HepG2 (cell line): Measurements from ENCODE around the gene ZSWIM6. TPM values are rescaled to one million over a fixed set of nuclear protein-coding genes. Genes with fewer than 3 reads are reported as not detected.
A peak's percentile ranks its signal among the peaks of the same experiment; 100 is the strongest.

Source experiments
- ARID4A ChIP-seq: sonication (generic); formaldehyde crosslinking; IDR thresholded peaks from 2 replicates; pipeline ENCODE4 v1.5.0; 2020; ENCODE audit warnings: mild to moderate bottlenecking, missing genetic modification reagents, borderline replicate concordance
- CAMTA2 ChIP-seq: sonication (generic); formaldehyde crosslinking; IDR thresholded peaks from 2 replicates; pipeline ENCODE4 v1.4.0; 2020; ENCODE audit warnings: mild to moderate bottlenecking, missing genetic modification reagents, borderline replicate concordance
- LCORL ChIP-seq, 2 experiments: fragments of 450-650 bp in 1 of 2; sonication (generic) in 1 of 2; formaldehyde crosslinking in 1 of 2; IDR thresholded peaks; 2 replicates each; pipeline versions ENCODE4 v1.5.0 to v1.6.1; 2017 to 2020; ENCODE audit warnings: antibody characterized with exemption in 1 of 2, missing genetic modification reagents in 1 of 2
- NR2F6 ChIP-seq, 2 experiments: IDR thresholded peaks; 2 replicates each; pipeline ENCODE4 v1.6.1; 2016; ENCODE audit warnings: antibody characterized with exemption in 1 of 2, mild to moderate bottlenecking in 1 of 2
- POLR2AphosphoS5 ChIP-seq: IDR thresholded peaks from 2 replicates; pipeline ENCODE4 v1.6.1; 2012; ENCODE audit warnings: low read depth, low read length
- RAD21 ChIP-seq: fragments of 450-650 bp; formaldehyde crosslinking; IDR thresholded peaks from 2 replicates; pipeline ENCODE4 v1.5.0; 2020; ENCODE audit warnings: mild to moderate bottlenecking
- RFXAP ChIP-seq: sonication (generic); formaldehyde crosslinking; IDR thresholded peaks from 2 replicates; pipeline ENCODE4 v1.4.0; 2020; ENCODE audit warnings: missing genetic modification reagents, borderline replicate concordance
- SMAD3 ChIP-seq: sonication (generic); formaldehyde crosslinking; IDR thresholded peaks from 2 replicates; pipeline ENCODE4 v1.4.0; 2020; ENCODE audit warnings: missing genetic modification reagents
- ZBTB7A ChIP-seq: sonication (generic); formaldehyde crosslinking; IDR thresholded peaks from 2 replicates; pipeline ENCODE4 v1.8.0; 2022; ENCODE audit warnings: mild to moderate bottlenecking, missing genetic modification reagents
- ZFP91 ChIP-seq: sonication (generic); formaldehyde crosslinking; IDR thresholded peaks from 2 replicates; pipeline ENCODE4 v1.9.0; 2022; ENCODE audit warnings: missing genetic modification reagents, mild to moderate bottlenecking, borderline replicate concordance
- ZNF18 ChIP-seq: sonication (generic); formaldehyde crosslinking; IDR thresholded peaks from 2 replicates; pipeline ENCODE4 v1.8.0; 2022; ENCODE audit warnings: mild to moderate bottlenecking, missing genetic modification reagents; ENCODE audit not compliant: insufficient replicate concordance
- ZNF501 ChIP-seq: sonication (generic); formaldehyde crosslinking; IDR thresholded peaks from 2 replicates; pipeline ENCODE4 v1.5.1; 2020; ENCODE audit warnings: mild to moderate bottlenecking, moderate library complexity, missing genetic modification reagents
- ZNF574 ChIP-seq: sonication (generic); formaldehyde crosslinking; IDR thresholded peaks from 2 replicates; pipeline ENCODE4 v1.4.0; 2020; ENCODE audit warnings: missing genetic modification reagents
- ZNF891 ChIP-seq: sonication (generic); formaldehyde crosslinking; IDR thresholded peaks from 2 replicates; pipeline ENCODE4 v1.5.0; 2020; ENCODE audit warnings: mild to moderate bottlenecking, missing genetic modification reagents
- ZUFSP ChIP-seq: sonication (generic); formaldehyde crosslinking; IDR thresholded peaks from 2 replicates; pipeline ENCODE4 v1.9.0; 2021; ENCODE audit warnings: missing genetic modification reagents, mild to moderate bottlenecking, borderline replicate concordance
- polyA plus RNA-seq, 8 experiments: library from polyadenylated mRNA; depleted of rRNA in 3 of 8; stranded (reverse) in 7 of 8; unstranded in 1 of 8; fragments of >200 nt; fragmentation: Illumina TruSeq in 4 of 8; extraction: Trizol in 4 of 8; gene quantifications; 2 replicates each; pipeline versions ENCODE4 v1.2.1 to v1.2.3, GENCODE V29; 2011 to 2016; ENCODE audit warnings: low read depth in 4 of 8, missing spikeins in 1 of 8, mixed read lengths in 1 of 8; ENCODE audit not compliant: insufficient read depth in 1 of 8
- total RNA-seq, 5 experiments: library from RNA; depleted of rRNA; stranded (reverse); fragments of >200 nt; fragmentation: Illumina TruSeq; extraction: Trizol; gene quantifications; 2 replicates each; pipeline ENCODE4 v1.2.3, GENCODE V29; 2016; ENCODE audit warnings: low read depth in 1 of 5

Gene ZSWIM6
- total and polyA plus RNA-seq, 2 of the 13 experiments (the other 11 are each of a cell fraction or from before 2014, with no cell fraction given): 0.82 to 1.9 TPM

GRCh38 chr5:61408476-61409168, 76.6 kb downstream of the ZSWIM6 start (continued):
- TF ChIP-seq ZUFSP (CRISPR knock-in tag) (no peak), ZFP91 (peak; percentile 61; the same call in 1 of the 2 replicates), POLR2AphosphoS5 (no peak), ZNF18 (peak; percentile 21), ZNF501 (CRISPR knock-in tag) (0 out of 2 replicates have a peak, but pooled peaks have one; percentile 45), ZBTB7A (no peak), LCORL (IDR thresholded peaks at IDR 0.05) (peak; percentile 91), LCORL (CRISPR knock-in tag; IDR thresholded peaks at IDR 0.05) (0 out of 2 replicates have a peak, but pooled peaks have one; percentile 35), RAD21 (CRISPR knock-in tag) (no peak), CAMTA2 (no peak), NR2F6 (IDR thresholded peaks at IDR 0.05) (no peak), NR2F6 (CRISPR knock-in tag; IDR thresholded peaks at IDR 0.05) (peak; percentile 36; the same call in 1 of the 2 replicates), ZNF574 (CRISPR knock-in tag) (0 out of 2 replicates have a peak, but pooled peaks have one; percentile 51), ARID4A (CRISPR knock-in tag) (peak; percentile 66; the same call in 1 of the 2 replicates), SMAD3 (CRISPR knock-in tag) (0 out of 2 replicates have a peak, but pooled peaks have one; percentile 30), ZNF891 (CRISPR knock-in tag) (no peak), RFXAP (peak; percentile 49; the same call in 1 of the 2 replicates)
